ENCODE measurements around the gene LAMC3. TPM values are rescaled to one million over a fixed set of nuclear protein-coding genes. Genes with fewer than 3 reads are reported as not detected.

Gene LAMC3

GRCh38 chr9:131140550-131140949, 131.6 kb downstream of the LAMC3 start:
- Histone ChIP-seq H3K23ac (ENCODE audit: low read length) (no peak overlapping the region), H3K79me1 (ENCODE audit: low read length) (no peaks in the 10 kb centered on the region), H3K4ac (ENCODE audit: low read depth, low read length) (no peak overlapping the region), H3K27ac (ENCODE audit: low read depth, low read length) (no peak overlapping the region), H2BK5ac (ENCODE audit: low read length) (no peak overlapping the region), H3K27me3 (ENCODE audit: insufficient read depth, low read length, poor library complexity) (no peaks in the 10 kb centered on the region), H3K4me1 (ENCODE audit: control insufficient read depth, low read depth, low read length) (no peaks in the 10 kb centered on the region), H4K8ac (ENCODE audit: low read depth, low read length) (no peak overlapping the region), H3K18ac (ENCODE audit: low read length) (no peak overlapping the region), H2AK5ac (ENCODE audit: low read length) (no peak overlapping the region), H4K5ac (ENCODE audit: low read length) (no peak overlapping the region), H3K36me3 (ENCODE audit: control insufficient read depth, insufficient read depth, low read length) (peaks cover 16% of the 10 kb centered on the region), H3K56ac (ENCODE audit: low read length) (no peak overlapping the region), H3K4me2 (ENCODE audit: low read length) (no peak overlapping the region), H3K9ac (ENCODE audit: low read length) (no peak overlapping the region), H3K4me3 (ENCODE audit: low read length) (no peak overlapping the region), H3K79me2 (ENCODE audit: control insufficient read depth, insufficient read depth, low read length) (no peaks in the 10 kb centered on the region), H2BK15ac (replicated peaks; ENCODE audit: low read depth) (no peak overlapping the region), H2BK120ac (ENCODE audit: low read depth, low read length) (no peak overlapping the region)
- DNase-seq = no peak
- no CpG with 5 or more reads among the region's 3 CpGs for WGBS (ENCODE audit: extremely low coverage, insufficient coverage, low lambda C conversion rate)

GRCh38 chr9:131142160-131142559, 133.2 kb downstream of the LAMC3 start:
- no peak for DNase-seq
- Histone ChIP-seq H3K27ac (ENCODE audit: low read depth, low read length) (no peak overlapping the region), H3K79me2 (ENCODE audit: control insufficient read depth, insufficient read depth, low read length) (no peaks in the 10 kb centered on the region), H4K8ac (ENCODE audit: low read depth, low read length) (no peak overlapping the region), H2AK5ac (ENCODE audit: low read length) (no peak overlapping the region), H3K4me2 (ENCODE audit: low read length) (no peak overlapping the region), H4K5ac (ENCODE audit: low read length) (no peak overlapping the region), H3K4me3 (ENCODE audit: low read length) (no peak overlapping the region), H3K79me1 (ENCODE audit: low read length) (no peaks in the 10 kb centered on the region), H2BK120ac (ENCODE audit: low read depth, low read length) (no peak overlapping the region), H3K4ac (ENCODE audit: low read depth, low read length) (no peak overlapping the region), H3K18ac (ENCODE audit: low read length) (no peak overlapping the region), H2BK5ac (ENCODE audit: low read length) (no peak overlapping the region), H3K36me3 (ENCODE audit: control insufficient read depth, insufficient read depth, low read length) (peaks cover 13% of the 10 kb centered on the region), H3K4me1 (ENCODE audit: control insufficient read depth, low read depth, low read length) (no peaks in the 10 kb centered on the region), H3K27me3 (ENCODE audit: insufficient read depth, low read length, poor library complexity) (no peaks in the 10 kb centered on the region), H2BK15ac (replicated peaks; ENCODE audit: low read depth) (no peak overlapping the region), H3K56ac (ENCODE audit: low read length) (no peak overlapping the region), H3K23ac (ENCODE audit: low read length) (no peak overlapping the region), H3K9ac (ENCODE audit: low read length) (no peak overlapping the region)
- no CpG with 5 or more reads among the region's 3 CpGs for WGBS (ENCODE audit: extremely low coverage, insufficient coverage, low lambda C conversion rate)

Small RNA genes within 50 kb of the gene (small RNA-seq; reads per million reads assigned to genes)
- gene RF00322 (ENCODE audit: insufficient read depth) (not detected), gene RNU6-881P (ENCODE audit: insufficient read depth) (not detected)
